GM21360 (cell line): ENCODE measurements around the gene UBR4.

ENCODE experiments used
- ATAC-seq: cut with Tn5 transposase; IDR thresholded peaks from one replicate; pipeline ENCODE4 v1.9.1; 2021; ENCODE audit warnings: mild to moderate bottlenecking, moderate library complexity; ENCODE audit not compliant: unreplicated experiment

The UBR4 gene

DNA sequence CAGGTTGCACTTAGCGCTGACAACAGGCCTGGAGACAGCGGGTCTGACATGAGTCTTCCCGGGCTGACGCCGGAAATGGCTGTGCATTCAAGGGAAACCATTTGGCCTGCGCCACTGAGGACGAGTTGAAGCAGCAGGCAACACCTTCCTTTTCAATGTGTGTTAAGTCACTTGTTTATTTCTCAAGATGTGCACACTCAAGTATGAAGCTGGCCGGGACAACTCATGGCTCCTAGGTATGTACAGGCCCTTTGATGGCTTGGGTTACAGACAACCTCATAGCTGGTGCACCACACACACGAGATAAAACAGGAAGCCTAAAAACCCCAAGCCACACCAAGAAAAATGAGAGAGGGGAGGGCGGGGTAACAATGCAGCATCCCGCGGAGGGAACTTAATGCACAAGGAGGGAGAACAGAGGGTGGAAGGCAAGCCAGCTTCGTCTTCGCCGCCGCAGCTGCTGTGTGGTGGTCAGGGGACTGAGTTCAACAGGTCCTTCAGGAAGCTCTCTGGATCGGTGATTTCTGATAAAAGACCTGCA lies 135.6 kb downstream of the UBR4 start:
- no peak for ATAC-seq

DNA sequence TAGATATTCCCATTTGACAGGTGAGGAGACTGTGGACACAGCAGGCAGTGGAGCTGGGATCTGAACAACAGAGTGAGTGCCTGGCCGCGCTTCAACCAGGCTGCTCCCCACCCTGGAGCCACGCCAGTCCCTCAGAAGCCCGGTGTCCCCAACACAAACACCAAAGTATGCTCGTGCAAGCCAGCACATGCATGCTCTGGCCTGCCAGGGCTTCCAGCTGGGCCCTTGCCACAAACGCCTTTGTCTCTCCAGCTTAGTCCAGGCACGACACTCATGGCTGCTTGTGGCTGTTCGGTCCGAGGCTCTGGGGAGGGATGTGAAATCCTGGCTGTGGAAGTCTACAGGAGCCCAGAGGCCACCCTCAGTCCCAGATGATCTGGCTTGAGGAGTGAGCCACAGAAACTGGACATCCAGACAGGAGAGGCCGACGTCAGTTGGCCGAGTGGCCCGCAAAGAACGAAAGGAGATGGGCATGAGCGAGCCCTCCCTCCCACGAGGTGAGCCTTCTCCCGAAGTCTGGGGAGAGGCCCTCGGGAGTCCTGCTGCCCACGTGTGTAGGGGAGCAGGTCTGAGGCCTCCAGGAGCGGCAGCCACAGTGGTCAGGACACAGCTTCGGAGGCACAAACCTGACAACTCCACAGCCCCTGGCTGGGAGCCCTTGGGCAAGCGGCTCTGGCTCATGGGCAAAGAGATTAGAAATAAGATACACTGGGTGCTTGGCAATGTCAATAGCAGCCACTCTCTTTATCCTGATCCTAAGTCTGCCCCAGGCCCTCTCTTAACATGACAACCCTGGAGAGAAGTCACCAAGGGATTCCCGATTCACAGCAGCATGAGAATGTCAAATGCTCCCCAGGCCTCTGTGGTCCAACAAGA lies 136.5 kb downstream of the UBR4 start:
- no peak for ATAC-seq

DNA sequence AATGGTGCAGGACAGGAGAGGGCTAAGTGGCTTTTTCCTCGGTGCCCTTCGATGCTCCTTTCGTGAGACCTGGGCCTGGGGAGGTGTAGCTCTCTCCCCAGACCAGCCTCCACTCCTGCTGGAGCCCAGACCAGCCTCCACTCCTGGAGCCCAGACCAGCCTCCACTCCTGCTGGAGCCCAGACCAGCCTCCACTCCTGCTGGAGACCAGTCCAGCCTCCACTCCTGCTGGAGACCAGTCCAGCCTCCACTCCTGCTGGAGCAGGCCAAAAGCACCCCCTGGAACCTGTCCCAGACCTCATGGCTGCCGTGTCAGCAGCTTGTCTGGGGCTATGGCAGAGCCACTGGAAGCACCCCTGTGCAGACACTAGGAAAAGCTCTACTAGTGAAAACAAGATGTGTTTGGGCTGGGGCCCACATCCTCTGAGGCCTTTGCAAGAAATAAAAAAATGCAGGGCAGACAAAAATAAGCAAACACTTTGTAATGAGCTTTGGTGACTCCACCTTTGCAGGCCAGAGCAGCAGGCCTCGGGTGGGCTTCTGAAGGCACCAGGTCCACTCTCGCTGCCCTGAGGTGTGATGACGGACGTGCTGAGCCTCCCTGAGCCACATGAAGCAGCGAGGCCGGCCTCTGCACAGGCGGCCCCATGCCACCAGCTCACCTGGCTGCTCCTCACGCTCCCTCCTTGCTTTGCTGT lies 137.6 kb downstream of the UBR4 start:
- ATAC-seq, result no peak

DNA sequence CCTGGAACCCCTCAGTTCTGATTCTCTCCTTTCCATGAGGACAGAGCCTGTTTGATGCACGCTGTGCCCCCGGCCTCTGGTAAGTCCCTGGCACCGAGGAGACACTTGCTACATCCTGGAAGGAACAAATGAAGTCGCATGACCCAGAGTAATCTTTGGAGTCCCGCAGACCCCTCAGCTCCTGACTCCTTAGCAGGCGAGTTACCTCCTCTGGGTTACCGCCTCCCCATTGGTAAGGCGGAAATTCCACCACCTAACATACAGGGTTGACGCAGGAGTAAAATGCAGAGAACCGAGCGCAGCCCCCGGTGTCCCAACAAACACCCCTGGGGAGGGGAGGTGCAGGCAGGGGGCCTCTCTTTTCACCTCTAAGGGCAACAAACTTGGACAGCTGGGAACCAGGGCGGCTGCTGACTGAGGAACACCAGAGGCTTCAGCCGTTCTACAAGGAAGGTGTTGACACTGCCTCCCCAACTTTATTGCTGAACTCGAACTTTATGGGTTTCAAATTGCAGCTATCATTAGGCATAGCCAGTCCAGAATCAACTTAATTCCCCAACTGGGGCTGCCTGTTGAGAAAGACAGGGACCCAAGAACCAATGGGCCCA lies 138.3 kb downstream of the UBR4 start:
- no peak for ATAC-seq

DNA sequence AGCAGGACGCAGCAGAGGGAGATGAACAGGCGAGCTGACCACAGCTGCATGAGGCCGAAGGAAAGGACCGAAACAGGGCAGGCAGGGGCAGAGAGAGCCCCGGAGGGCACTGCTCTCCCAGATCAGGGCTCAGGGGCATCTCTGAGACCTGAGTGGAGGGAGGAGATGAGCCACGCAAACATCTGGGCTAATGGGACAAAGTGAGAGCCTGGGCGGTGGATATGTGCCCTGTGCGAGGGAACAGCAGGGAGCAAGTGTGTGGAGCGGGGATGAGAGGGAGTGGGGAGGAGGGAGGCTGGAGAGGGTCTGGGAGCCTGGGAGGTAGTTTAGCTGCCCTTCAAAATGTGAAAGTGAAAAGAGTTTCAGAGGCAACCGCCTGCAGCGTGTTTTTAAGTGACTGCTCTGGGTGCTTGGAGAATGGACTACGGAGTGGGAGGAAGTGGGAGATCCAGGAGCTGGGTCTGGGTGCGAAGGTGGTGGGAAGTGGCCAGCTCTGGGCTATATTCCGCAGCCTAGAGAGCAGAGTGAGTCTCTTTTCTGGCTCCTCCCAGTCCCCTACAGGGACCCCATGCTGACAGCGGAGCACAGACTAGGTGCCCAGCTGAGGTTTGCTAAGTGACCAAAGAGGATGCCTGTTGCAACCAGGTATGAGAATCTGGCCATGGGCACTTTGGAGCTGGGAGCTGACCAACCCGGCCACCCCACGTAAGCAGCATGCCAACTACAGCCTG lies 139.0 kb downstream of the UBR4 start:
- no peak for ATAC-seq

DNA sequence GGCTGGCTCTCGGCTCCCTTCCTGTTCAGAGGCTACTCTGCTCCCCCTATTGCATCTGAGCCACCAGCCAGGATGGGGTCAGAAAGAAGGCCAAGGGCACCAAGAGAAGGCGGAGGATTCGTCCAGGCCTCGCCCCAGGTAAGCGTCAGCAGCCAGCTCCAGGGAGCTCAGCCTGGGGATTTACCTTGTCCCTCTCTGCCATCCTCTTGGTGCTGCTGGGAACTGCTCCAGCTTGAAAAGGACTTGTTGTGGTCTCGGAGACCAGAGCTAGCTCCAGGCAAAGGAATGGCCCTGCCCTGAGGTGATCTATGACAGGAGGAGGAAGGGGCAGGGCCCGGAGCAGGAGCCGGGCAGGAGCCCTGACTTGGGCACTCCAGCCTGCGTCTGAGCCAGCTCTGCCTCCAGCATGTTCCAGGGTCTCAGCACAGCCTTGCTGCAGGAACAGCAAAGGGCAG lies 139.8 kb downstream of the UBR4 start:
- no peak for ATAC-seq

DNA sequence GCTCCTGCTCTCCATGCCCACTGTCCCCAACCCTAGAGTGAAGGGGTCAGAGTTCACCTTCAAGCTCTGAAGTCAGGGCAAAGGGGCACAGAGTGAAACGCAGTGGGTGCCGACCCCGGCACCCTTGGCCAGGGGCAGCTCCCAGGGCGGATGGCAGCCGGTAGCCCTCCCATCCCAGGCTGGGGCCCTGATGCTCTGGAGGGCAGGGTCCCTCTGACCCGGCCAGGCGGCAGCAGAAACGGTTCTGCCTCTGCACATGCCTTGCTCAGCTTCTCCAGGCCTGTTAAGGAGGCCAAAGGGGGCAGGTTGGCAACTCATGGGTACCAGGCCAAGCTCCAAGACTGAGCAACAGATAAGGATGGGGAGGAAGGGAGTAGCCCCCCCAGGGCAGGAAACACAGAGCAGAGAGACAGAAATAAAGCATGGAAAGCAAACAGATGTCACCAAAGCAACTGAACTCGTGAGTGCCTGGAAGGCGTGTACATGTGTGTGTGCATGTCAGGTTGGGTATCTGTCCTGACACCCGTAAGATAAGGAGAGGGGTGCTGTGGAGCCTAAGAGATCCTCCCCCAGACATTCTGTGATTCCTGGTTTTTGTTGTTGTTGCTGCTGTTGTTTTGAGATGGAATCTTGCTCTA lies 141.3 kb downstream of the UBR4 start:
- no peak for ATAC-seq

DNA sequence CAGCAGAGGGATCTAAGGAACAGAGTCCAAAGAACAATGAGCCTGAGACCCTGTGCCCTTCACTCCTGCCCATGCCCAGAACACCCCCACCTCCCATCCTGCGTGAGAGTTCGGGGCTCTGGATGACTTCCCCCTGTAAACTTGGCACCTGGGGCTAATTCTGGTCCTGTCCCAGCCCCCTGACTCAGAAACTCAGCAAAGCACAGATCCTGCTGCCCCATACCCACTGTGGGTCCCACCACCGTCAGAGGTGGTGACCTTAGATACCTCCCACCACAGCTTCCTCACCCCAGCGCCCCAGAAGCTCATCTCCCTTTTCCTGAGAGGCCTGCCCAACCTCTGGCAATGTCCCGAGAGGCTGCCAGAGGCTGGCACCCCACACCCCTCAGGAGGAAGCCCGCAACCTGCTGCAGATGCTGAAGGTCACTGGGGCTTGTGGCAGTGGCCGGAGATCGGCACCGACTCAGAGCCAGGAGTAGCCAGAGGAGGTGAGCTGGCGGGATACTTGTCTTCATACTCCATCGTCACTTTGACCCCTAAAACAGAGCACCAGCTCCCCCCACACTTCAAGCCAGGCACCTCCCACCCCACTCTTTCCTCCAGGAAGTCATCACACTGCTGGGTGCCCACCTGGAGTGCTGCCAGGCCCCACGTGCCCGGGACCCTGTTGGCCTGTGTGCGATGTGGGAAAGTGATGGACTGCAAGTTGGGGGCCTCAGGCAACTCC lies 142.0 kb downstream of the UBR4 start:
- ATAC-seq, result no peak

DNA sequence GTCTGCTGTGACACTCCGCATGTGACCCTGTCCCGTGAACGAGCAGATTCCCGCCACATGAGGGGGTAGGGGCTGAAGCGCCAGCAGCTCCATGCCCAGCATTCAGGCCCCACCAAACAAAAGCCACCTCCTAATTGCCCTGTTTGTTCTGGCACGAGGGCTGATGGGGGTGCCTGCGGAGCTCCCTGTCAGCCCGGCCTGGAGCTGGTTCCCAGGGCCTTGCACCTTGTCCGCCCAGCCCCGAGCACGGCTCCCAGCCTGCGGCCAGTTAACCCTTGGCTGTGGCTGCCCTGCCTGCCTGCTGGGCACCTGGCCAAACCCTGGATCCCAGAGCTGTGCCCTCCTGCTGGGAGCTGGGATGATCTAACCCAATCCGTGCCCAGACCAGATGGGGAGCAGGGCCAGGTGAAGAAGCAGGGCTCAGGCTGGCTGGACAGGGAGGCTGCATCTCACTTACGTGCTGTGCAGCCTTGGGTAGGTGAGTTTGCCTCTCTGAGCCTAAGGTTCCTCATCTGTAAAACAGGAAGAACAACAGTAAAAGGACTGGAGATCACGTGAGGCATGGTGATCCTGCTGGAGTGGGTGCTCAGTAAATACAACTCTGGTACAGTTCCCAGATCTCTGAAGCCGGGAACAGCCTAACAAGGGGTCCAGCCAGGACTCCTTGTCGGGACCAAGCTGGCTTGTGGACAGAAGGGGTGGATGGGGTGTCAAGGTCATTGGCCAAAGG lies 142.7 kb downstream of the UBR4 start:
- no peak for ATAC-seq

DNA sequence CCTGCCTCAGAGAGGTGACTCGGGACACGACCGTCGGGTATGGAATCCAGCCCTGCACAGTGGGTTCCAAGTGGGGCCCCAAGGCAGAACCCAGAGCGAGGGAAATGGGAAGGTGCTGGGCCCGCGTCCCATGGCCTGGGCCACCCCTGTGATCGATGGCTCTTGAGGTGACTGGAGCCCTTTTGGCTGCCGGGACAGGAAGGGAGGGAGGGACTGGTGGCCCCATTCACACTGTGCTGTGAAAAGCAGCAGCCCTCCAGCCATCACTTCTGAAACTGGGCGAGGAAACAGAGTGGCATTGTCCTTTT lies 143.2 kb downstream of the UBR4 start:
- ATAC-seq, result no peak

DNA sequence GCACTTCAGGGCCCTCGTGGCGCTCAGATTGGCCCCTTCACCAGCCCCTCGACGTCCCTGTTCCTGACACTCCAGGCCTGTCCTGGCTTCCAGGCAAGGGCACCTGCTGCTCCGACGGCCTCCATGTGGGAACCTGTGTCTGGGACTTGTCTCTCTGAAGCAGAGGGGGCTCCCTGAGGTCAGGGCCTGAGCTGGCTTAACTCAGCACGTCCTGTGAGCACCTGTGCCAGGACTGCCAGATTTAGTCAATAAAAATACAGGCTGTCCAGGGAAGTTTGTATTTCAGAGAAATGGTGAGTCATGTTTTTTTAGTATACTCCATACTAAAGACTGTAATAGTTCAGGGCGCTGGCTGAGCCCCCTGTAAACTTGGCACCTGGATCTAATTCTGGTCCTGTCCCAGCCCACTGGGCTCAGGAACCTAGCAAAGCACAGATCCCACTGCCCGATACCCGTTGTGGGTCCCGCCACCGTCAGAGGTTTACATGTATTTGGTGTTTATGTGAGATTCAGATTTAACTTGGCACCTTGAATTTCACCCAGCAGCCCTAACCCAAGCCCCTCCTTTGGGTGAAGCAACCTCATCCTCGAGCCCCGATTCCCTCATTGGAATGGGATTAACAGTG lies 143.7 kb downstream of the UBR4 start:
- no peak for ATAC-seq

DNA sequence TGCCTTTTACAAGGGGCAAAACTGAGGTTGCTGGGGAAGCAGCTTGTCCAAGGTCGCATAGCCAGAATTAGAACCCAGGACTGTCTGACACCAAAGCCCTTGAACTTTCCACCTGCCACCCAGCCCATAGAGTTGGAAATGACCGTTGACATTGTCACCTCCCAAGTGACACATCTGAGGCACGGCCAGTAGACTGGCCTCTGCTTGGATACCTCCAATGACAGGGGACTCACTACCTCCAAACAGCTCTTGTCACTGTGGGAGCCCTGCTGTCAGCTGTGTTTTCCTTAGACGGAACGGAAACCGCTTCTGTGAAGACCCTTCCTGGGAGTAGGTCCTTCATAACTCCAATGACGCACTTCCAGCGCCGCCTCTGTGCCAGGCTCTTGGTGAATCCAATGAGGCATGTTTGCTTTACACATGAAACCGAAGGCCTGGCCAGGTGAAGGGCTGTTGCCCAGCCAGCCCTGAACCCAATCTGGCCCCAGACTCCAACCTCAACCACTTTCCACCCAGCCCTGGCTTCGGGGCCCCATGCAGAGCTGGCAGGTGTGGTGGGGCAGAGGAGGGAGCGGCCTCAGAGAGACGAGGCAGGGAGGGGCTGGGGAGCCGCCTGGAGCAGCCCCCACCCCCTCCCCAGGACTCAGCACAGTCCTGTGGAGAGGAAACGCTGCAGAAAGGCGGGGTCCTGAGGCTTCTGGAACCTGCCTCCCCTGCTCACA lies 144.4 kb downstream of the UBR4 start:
- ATAC-seq, result no peak

DNA sequence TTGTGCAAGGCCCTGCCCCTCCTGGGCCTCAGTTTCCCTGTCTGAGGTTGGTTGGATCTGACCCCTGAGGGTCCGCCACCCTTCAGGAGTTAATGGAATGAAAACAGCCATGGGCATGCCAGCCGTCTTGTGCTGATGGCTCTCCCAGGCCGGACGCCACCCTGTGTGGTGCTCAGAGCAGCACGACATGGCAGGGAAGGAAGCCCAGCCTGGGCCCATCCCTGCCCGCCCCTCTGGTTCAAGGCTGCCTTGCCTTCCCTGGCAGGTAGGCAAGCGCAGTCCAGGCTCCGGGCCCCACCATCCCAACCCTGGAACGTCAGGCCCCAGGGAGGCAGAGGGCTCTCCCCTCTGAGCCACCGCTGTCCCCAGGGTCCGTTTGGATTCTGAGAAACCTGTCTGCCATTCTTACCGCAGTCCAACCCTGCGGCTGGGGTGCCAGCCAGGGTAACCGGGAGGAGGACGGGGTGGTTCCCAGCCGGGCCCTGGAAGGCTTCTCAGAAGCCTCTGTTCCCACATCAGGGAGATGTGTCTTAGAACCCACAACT lies 145.1 kb downstream of the UBR4 start:
- ATAC-seq, result no peak

DNA sequence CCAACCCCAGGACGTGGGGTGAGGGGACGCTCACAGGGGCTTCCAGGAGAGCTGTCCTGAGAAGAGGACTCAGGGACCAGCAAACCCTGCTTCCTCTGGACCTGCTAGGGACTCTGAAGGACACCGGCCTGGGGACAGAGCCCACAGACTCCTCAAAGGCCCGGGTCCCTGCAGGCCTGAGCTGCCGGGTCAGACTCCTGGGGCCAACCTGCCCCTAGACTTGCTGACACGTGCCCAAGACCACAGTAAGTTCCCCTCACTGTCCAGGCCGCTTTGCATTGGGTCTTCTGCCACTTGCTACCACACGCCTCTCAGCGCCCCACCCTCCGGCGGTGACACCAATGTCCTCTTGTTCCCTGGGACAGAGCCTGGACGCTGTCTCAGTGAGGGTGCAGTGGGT lies 146.9 kb downstream of the UBR4 start:
- no peak for ATAC-seq

DNA sequence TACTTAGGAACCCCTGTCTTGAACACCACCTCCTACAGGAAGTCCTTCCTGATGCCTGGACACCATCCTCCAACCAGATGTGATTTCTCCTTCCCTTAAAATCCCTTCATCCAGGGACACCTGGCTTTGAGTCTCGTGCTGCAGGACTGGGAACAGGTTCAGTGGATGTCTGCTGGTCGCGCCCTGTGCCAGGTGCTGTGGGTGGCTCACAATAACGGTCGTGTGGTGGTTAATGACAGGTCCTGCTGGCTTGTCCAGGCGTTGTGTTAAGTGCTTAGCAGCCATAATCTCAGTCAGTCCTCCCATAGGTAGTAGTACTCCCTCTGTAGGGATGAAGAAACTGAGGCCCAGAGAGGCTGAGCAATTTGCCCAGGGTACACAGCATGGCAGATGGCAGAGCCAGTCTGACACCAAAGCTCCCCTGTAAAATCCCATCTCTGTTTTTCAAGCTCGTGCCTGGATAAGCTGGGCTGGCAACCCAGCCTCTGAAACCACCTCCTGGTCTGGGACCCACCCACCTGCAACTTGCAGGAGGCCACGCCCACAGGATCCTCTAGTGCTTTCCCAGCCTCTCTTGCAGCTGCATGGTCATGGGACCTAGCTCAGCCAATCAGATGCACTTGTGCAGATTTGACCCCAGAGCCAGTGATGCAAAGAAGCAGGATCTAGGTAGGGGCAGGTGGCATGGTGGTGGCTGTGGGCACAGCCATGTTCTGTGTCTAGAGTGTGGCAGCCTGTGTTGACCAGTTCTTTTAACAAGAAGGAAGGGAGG lies 147.6 kb downstream of the UBR4 start:
- no peak for ATAC-seq

DNA sequence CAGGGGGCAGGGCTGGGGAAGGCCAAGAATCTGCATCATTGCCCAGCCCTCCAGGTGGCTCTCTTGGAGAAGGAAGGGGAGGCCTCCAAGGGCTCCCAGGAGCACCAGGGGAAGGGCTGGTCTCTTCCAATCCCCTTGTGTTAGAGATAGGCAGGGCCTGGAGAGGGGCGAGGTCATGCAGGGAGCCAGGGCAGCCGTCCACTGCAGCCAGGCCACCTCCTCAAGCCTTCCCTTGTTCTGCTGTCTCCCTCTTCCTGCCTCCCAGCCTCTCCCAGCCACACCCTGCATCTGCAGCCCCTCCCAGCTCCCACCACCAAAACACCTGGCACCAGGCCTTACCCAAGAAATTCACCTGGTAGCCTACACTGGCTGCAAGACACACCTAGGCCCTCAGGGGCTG lies 148.3 kb downstream of the UBR4 start:
- ATAC-seq, result no peak

DNA sequence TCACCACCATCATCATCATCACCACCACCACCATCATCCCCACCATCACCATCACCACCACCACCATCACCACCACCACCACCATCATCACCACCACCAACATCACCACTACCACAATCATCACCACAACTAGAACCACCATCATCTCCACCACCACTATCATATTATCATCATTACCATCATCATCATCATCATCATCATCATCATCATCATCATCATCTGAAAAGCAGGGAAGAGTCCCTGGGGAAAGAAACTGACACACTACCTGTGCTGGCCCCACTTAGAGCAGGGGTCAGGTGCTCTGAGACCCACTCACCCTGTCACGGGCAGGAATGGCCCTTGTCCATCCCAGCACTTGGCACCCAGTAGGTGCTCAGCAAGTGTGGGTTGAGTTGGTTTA lies 148.7 kb downstream of the UBR4 start:
- no peak for ATAC-seq
